ENCODE results near the gene PIGM.

Gene PIGM

DNA sequence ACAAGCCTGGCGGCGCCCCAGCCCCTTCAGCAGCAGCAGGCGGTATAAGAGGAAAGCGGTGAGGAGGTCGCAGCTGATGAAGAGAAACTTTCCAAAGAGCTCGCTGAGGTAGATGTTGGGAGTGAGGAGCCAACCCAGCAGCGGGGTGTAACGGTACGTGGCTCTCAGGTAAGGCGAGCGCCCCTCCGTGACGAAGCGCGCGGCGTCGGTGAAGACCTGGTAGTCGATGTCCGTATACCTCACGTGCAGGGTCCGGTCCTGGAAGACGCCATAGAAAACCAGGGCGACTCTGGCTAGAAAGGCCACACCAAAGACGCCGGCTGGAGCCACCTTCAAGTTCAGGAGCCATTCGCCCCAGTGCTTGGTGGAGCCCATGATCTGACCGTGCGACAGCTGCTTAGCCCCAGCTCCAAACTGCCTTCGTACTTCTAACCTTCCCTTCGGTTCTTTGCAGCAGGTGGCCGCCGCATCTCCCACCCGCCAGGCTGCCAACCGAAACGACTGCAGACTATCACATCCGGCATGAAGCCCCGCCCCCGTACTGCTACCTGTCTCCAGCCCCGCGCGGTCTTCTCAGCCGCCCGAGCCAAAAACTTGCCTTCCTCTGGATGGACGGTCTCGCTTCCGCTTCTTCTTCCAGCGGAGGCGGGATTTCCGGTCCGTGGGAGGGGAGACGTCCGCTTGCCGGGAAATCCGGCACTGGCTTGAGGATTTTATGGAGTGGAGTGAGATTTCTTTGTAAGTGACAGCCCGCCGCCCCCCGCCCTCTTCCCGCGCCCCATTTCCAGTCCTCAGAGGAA lies at the start of gene PIGM:
TSS of gene PIGM (minus strand) at position 626 of the 800 bp plus-strand sequence. CDS start at position 375, 251 bp downstream.
- peak; percentile 73 for DNase-seq (ENCODE audit: low read depth, low spot score)
- peak within 1 kb of the TSS; percentile 45 for H3K27ac ChIP-seq

- no peak for DNase-seq (ENCODE audit: low read depth, low spot score)
- H3K27ac ChIP-seq: no peak within 1 kb of the TSS
Measured at GRCh38 chr1:160081261-160081936, 49.6 kb upstream of the PIGM start, which contains the start of gene KCNJ9. Gene KCNJ9, plus strand, starts transcription at chr1:160081538. Its CDS starts 2,493 bp downstream, at chr1:160084031.

DNA sequence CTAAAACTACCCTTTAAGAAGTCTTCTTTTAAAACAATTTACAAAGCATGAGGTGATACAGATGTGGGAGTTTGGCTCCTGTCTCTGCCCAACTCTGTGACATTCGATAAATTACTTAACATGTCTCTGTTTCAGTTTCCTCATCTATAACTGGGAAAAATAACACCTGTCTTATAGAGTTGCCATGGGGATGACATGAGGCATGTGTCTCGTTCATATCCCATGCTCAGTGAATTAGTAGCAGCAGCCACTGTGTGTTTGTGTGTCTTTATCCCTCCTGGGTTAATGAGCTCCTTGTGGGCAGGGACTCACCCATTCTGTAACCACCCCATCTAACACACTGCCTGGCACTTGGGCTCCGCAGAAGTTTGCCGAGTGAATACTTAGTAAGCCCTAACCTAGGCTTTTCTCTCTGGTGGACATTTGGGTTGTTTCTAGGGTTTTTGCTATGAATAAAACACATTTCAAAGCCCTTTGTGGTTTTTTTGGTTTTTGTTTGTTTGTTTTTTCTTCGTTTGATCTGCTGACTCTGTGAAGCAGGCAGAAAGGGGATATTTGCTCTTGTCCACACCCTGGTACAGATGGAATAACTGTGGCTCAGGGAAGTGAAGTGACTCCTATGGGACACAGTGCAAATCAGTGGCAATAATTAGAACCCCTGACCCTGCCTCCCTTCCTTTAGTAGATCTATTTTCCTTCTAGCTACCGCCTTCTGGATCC lies 48.8 kb upstream of the PIGM start:
- H3K27ac ChIP-seq: no peak overlapping the region
- DNase-seq (ENCODE audit: low read depth, low spot score): no peak

DNA sequence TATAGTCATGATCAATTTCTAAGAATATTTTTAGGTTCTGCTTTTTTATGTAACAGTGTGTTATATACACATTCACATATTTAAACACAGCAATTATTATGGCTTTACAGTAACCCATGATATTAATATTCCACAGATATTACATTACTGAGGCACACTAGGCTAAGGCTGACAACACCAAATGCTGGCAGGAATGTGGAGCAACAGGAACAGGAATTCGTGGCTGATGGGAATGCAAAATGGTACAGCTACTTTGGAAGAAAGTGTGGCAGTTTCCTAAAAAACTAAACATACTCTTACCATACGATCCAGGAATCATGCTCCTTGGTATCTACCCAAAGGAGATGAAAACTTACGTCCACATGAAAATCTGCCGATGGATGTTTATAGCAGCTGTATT lies 47.7 kb upstream of the PIGM start:
- DNase-seq (ENCODE audit: low read depth, low spot score): no peak
- no peak overlapping the region for H3K27ac ChIP-seq

DNA sequence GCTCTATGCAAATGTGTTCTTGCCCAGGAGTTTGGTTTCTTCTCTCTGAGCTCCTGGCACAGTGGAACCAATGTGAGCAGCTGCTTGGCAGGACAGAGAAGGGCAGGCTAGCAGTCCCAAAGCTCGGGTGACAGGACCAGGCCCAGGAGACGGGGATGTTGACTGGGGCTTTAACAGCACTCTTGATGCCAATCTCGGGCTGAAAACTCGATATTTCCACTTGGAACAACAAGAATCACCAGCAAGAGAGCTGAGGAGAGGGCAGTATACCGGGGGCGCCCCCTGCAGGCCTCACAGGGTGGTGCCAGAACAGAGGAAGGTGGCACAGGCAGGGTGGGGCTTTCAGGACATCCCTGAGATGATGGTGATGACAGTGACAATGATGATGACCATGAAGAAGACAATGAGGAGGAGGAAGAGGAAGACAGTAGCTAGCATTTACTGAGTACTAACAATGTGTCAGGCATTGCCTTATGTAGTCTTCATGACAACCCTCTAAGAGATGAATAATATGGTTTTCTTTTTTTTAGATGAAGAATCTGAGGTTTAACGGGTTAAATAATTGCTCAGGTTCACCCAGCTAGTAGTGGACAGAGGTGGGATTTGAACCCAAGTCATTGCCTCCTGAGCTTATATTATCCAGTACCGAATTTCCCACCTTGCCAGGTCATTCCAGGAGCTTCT lies 46.9 kb upstream of the PIGM start:
- no peak for DNase-seq (ENCODE audit: low read depth, low spot score)
- no peak overlapping the region for H3K27ac ChIP-seq

GRCh38 chr1:160077486-160077885 lies 45.7 kb upstream of the PIGM start:
- DNase-seq (ENCODE audit: low read depth, low spot score): no peak
- no peak overlapping the region for H3K27ac ChIP-seq

DNA sequence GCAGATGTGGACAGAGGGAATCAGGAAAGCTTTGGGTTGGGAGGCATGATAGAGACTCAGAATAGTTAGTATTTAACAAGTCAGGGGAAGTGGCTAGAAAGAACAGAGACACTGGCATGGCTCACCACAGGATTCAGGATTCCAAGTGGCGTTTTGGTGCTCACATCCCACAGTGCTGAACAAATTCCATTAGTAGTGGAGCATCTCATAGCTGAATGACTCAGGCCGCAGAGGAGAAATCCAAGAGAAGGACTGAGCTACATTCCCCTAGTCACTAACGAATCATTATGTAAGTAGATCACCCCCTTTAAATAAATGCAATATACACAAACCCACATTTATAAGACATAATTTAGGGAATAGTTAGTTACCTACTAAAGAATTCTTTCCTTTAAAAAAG lies 44.5 kb upstream of the PIGM start:
- no peak overlapping the region for H3K27ac ChIP-seq
- no peak for DNase-seq (ENCODE audit: low read depth, low spot score)

- no peak overlapping the region for H3K27ac ChIP-seq
- no peak for DNase-seq (ENCODE audit: low read depth, low spot score)
Measured at GRCh38 chr1:160075836-160076235, 44.0 kb upstream of the PIGM start.

- no peak overlapping the region for H3K27ac ChIP-seq
- DNase-seq (ENCODE audit: low read depth, low spot score): no peak
Measured at GRCh38 chr1:160074865-160075264, 43.1 kb upstream of the PIGM start.

GRCh38 chr1:160071289-160071688 lies 39.5 kb upstream of the PIGM start:
- DNase-seq (ENCODE audit: low read depth, low spot score): no peak
- no peak overlapping the region for H3K27ac ChIP-seq

- H3K27ac ChIP-seq: no peak overlapping the region
- DNase-seq (ENCODE audit: low read depth, low spot score): no peak
Measured at GRCh38 chr1:160070243-160071163, 38.7 kb upstream of the PIGM start.

GRCh38 chr1:160069460-160070231 lies 37.9 kb upstream of the PIGM start, which contains the start of gene KCNJ10:
Gene KCNJ10, minus strand, starts transcription at chr1:160070160. Its CDS starts 27,628 bp downstream, at chr1:160042532.
- H3K27ac ChIP-seq: no peak within 1 kb of the TSS

GRCh38 chr1:160068225-160068624 lies 36.4 kb upstream of the PIGM start:
- no peak overlapping the region for H3K27ac ChIP-seq
- no peak for DNase-seq (ENCODE audit: low read depth, low spot score)

More at GRCh38 chr1:160069460-160070231, 37.9 kb upstream of the PIGM start, which contains the start of gene KCNJ10:
- no peak for DNase-seq (ENCODE audit: low read depth, low spot score)

- DNase-seq (ENCODE audit: low read depth, low spot score): no peak
- H3K27ac ChIP-seq: no peak overlapping the region
Measured at GRCh38 chr1:160066829-160067745, 35.3 kb upstream of the PIGM start.

GRCh38 chr1:160064746-160065145 lies 33.0 kb upstream of the PIGM start:
- DNase-seq (ENCODE audit: low read depth, low spot score): no peak
- no peak overlapping the region for H3K27ac ChIP-seq

DNA sequence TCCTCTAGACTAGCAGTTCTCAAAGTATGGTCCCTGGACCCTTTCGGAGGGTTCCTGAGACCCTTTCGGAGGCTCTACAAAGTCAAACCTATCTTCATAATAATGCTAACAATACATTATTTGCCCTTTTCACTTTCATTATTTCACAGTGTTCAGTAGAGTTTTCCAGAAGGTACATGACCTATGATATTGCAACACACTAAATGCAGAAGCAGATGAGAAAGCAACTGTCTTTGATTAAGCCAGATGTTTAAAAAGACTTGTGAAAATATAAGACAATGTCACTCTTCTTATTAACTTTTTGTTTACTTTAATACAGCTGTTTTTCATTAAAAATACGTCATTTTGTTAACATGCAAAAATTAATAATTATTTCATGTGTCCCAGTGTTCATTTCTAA lies 32.4 kb upstream of the PIGM start:
- no peak for DNase-seq (ENCODE audit: low read depth, low spot score)
- H3K27ac ChIP-seq: no peak overlapping the region

DNA sequence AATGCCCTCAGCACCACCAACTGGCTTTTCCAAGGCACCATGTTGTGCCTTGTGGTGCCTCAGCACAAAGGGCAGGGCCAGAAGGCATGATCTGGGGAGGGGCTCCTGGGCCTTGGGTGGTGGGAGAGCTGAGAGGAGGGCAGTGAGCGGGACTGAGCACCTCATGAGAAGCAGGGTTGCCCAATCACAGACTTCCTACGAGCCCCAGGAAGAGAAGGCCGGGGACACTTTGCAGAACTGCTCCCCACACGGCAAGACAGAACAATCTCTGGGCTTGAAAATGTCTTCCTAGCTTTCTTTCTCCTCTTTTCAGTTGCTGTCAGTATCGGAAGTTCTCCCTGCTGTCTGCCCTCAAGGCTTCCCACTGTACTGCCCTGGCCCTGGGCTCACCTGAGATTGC lies 31.4 kb upstream of the PIGM start:
- no peak for DNase-seq (ENCODE audit: low read depth, low spot score)

DNA sequence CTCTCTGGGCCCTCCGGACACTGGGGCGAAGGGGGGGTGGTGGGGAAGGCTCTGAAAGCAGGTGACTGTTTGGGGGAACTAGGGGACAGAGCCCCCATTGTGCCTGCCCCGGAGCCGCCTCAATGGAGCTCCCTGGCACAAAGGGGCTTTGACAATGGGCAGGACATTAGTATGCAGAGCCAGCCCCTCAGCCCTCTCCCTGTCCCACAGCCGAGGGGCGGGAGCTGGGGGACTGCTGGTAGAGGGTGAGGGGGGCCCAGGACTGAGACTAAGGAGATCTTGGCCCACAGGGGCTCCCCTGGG lies 30.4 kb upstream of the PIGM start:
- no peak overlapping the region for H3K27ac ChIP-seq
- DNase-seq (ENCODE audit: low read depth, low spot score): no peak

More for the DNA sequence above, 31.4 kb upstream of the PIGM start:
- no peak overlapping the region for H3K27ac ChIP-seq
